IMR-90 (cell line): ENCODE data around the gene BCAT1. TPM values are rescaled to one million over a fixed set of nuclear protein-coding genes. Genes with fewer than 3 reads are reported as not detected.

ENCODE experiments used
- ATAC-seq: fragments of 200-7000 bp; cut with Tn5 transposase; 2 replicates; pipeline ENCODE4 v1.9.1; 2020; ENCODE audit warnings: low read depth, mild to moderate bottlenecking, moderate library complexity
- BruUV-seq: library from RNA; stranded (reverse); fragments of 400-500 nt; replicated peaks from 2 replicates; lab custom pipeline; 2021; lab: Mats Ljungman, UMichigan
- CTCF ChIA-PET: fragments of 300-600 bp; formaldehyde crosslinking; extraction: SDS; loops from one replicate; lab custom pipeline; 2021; ENCODE audit warnings: antibody characterized with exemption; lab: Yijun Ruan, JAX
- POLR2A ChIA-PET: fragments of 300-600 bp; sonication (Branson Sonifier 250); formaldehyde crosslinking; loops from one replicate; lab custom pipeline; 2022; ENCODE audit warnings: antibody characterized with exemption; ENCODE audit not compliant: unreplicated experiment; lab: Charles Lee
- DNase-seq: peaks from one replicate; pipeline ENCODE4 v3.0.0; 2013
- H2AFZ ChIP-seq: replicated peaks from 2 replicates; pipeline ENCODE3; 2013; ENCODE audit warnings: low read length, mild to moderate bottlenecking; ENCODE audit not compliant: poor library complexity
- H2AK5ac ChIP-seq: 2 replicates; pipeline ENCODE4 v1.6.1; 2013; ENCODE audit warnings: low read depth, low read length, inconsistent platforms
- H2AK9ac ChIP-seq: replicated peaks from 2 replicates; pipeline ENCODE3; 2013; ENCODE audit warnings: mild to moderate bottlenecking, low read depth, low read length, moderate library complexity; ENCODE audit not compliant: poor library complexity
- H2BK120ac ChIP-seq: 2 replicates; pipeline ENCODE4 v1.6.1; 2013; ENCODE audit warnings: low read depth, low read length, inconsistent platforms
- H2BK15ac ChIP-seq: 3 replicates; pipeline ENCODE4 v1.6.1; 2013; ENCODE audit warnings: low read depth, low read length, inconsistent platforms
- H2BK20ac ChIP-seq: 2 replicates; pipeline ENCODE4 v1.6.1; 2013; ENCODE audit warnings: low read depth, mild to moderate bottlenecking, inconsistent platforms, low read length, moderate library complexity
- H2BK5ac ChIP-seq: 2 replicates; pipeline ENCODE4 v1.6.1; 2013; ENCODE audit warnings: mild to moderate bottlenecking, low read depth, low read length, inconsistent platforms; ENCODE audit not compliant: poor library complexity, severe bottlenecking
- H3K14ac ChIP-seq: replicated peaks from 2 replicates; pipeline ENCODE4 v1.6.1; 2013; ENCODE audit warnings: low read depth, low read length, inconsistent platforms
- H3K18ac ChIP-seq: 2 replicates; pipeline ENCODE4 v1.6.1; 2013; ENCODE audit warnings: low read depth, low read length, control low read depth
- H3K23ac ChIP-seq: 2 replicates; pipeline ENCODE4 v1.6.1; 2013; ENCODE audit warnings: low read depth, low read length, inconsistent platforms
- H3K27ac ChIP-seq: 2 replicates; pipeline ENCODE4 v1.5.1; 2013; ENCODE audit warnings: mild to moderate bottlenecking, control low read depth, low read length; ENCODE audit not compliant: insufficient read depth
- H3K27me3 ChIP-seq: 2 replicates; pipeline ENCODE4 v1.6.1; 2013; ENCODE audit warnings: low read length; ENCODE audit not compliant: control insufficient read depth, insufficient read depth
- H3K36me3 ChIP-seq: 2 replicates; pipeline ENCODE4 v1.6.1; 2013; ENCODE audit warnings: low read length, mixed read lengths; ENCODE audit not compliant: control insufficient read depth, insufficient read depth
- H3K4ac ChIP-seq: 2 replicates; pipeline ENCODE4 v1.6.1; 2013; ENCODE audit warnings: low read depth, low read length, inconsistent platforms
- H3K4me1 ChIP-seq: 2 replicates; pipeline ENCODE4 v1.6.1; 2013; ENCODE audit warnings: low read length, mixed read lengths; ENCODE audit not compliant: control insufficient read depth, insufficient read depth
- H3K4me2 ChIP-seq: 2 replicates; pipeline ENCODE4 v1.6.1; 2013; ENCODE audit warnings: low read depth, mild to moderate bottlenecking, control low read depth, low read length, moderate library complexity
- H3K4me3 ChIP-seq: 2 replicates; pipeline ENCODE4 v1.5.1; 2013; ENCODE audit warnings: low read depth, mild to moderate bottlenecking, control low read depth, low read length, moderate library complexity; ENCODE audit not compliant: insufficient read depth
- H3K56ac ChIP-seq: 2 replicates; pipeline ENCODE4 v1.6.1; 2013; ENCODE audit warnings: low read length, inconsistent platforms; ENCODE audit not compliant: insufficient read depth; ENCODE audit errors: extremely low read depth
- H3K79me1 ChIP-seq, 2 experiments: 2 replicates each; pipeline ENCODE4 v1.6.1; 2013; ENCODE audit warnings: low read length in 2 of 2, inconsistent platforms in 1 of 2, low read depth in 1 of 2
- H3K9ac ChIP-seq: 2 replicates; pipeline ENCODE4 v1.6.1; 2013; ENCODE audit warnings: low read depth, low read length, control low read depth
- H3K9me1 ChIP-seq: 2 replicates; pipeline ENCODE4 v1.6.1; 2013; ENCODE audit warnings: low read length, inconsistent platforms; ENCODE audit not compliant: insufficient read depth
- H3K9me3 ChIP-seq: 2 replicates; pipeline ENCODE4 v1.6.1; 2013; ENCODE audit warnings: low read length; ENCODE audit not compliant: control insufficient read depth, insufficient read depth
- H4K20me1 ChIP-seq: 2 replicates; pipeline ENCODE4 v1.6.1; 2013; ENCODE audit warnings: low read length, inconsistent platforms; ENCODE audit not compliant: insufficient read depth
- H4K5ac ChIP-seq: 2 replicates; pipeline ENCODE4 v1.6.1; 2013; ENCODE audit warnings: mild to moderate bottlenecking, low read depth, low read length, control low read depth
- H4K8ac ChIP-seq, 2 experiments: 2 replicates each; pipeline ENCODE4 v1.6.1; 2013; ENCODE audit warnings: low read depth in 2 of 2, low read length in 2 of 2, control low read depth in 1 of 2, inconsistent platforms in 1 of 2
- H4K91ac ChIP-seq: 2 replicates; pipeline ENCODE4 v1.6.1; 2013; ENCODE audit warnings: low read depth, low read length, inconsistent platforms; ENCODE audit not compliant: insufficient read depth
- BHLHE40 ChIP-seq: fragments of 150-350 bp; IDR thresholded peaks from 2 replicates; pipeline ENCODE4 v1.6.1; 2016; ENCODE audit warnings: mild to moderate bottlenecking, low read depth, low read length
- CEBPB ChIP-seq: IDR thresholded peaks from 2 replicates; pipeline ENCODE4 v1.6.1; 2012; ENCODE audit warnings: low read depth, low read length, improper control_type of control experiment
- CHD1 ChIP-seq: IDR thresholded peaks from 2 replicates; pipeline ENCODE4 v1.6.1; 2012; ENCODE audit warnings: low read depth, low read length, improper control_type of control experiment
- FOS ChIP-seq: fragments of 150-350 bp; IDR thresholded peaks from 2 replicates; pipeline ENCODE4 v1.6.1; 2016; ENCODE audit warnings: low read depth, low read length
- MAFK ChIP-seq: IDR thresholded peaks from 2 replicates; pipeline ENCODE4 v1.6.1; 2012; ENCODE audit warnings: low read depth, low read length, improper control_type of control experiment
- MAZ ChIP-seq: IDR thresholded peaks from 2 replicates; pipeline ENCODE4 v1.6.1; 2012; ENCODE audit warnings: low read depth, mild to moderate bottlenecking, low read length, improper control_type of control experiment, moderate library complexity, borderline replicate concordance
- MXI1 ChIP-seq: IDR thresholded peaks from 2 replicates; pipeline ENCODE4 v1.6.1; 2012; ENCODE audit warnings: low read depth, mild to moderate bottlenecking, low read length, moderate library complexity, borderline replicate concordance
- NFE2L2 ChIP-seq: fragments of 150-350 bp; IDR thresholded peaks from 2 replicates; pipeline ENCODE4 v1.6.1; 2016; ENCODE audit warnings: low read depth, mild to moderate bottlenecking, low read length
- POLR2A ChIP-seq: IDR thresholded peaks from 2 replicates; pipeline ENCODE4 v1.6.1; 2012; ENCODE audit warnings: mild to moderate bottlenecking, low read depth, low read length
- RAD21 ChIP-seq: IDR thresholded peaks from 2 replicates; pipeline ENCODE4 v1.6.1; 2012; ENCODE audit warnings: low read length, improper control_type of control experiment
- RCOR1 ChIP-seq: IDR thresholded peaks from 2 replicates; pipeline ENCODE4 v1.6.1; 2012; ENCODE audit warnings: mild to moderate bottlenecking, low read length, improper control_type of control experiment; ENCODE audit not compliant: insufficient replicate concordance
- RFX5 ChIP-seq: IDR thresholded peaks from 2 replicates; pipeline ENCODE4 v1.8.0; 2012; ENCODE audit warnings: low read depth, mild to moderate bottlenecking, low read length, moderate library complexity
- SMC3 ChIP-seq: fragments of 150-350 bp; IDR thresholded peaks from 2 replicates; pipeline ENCODE4 v1.6.1; 2016; ENCODE audit warnings: low read depth, mild to moderate bottlenecking, antibody characterized with exemption, low read length, moderate library complexity
- USF2 ChIP-seq: fragments of 150-350 bp; IDR thresholded peaks from 2 replicates; pipeline ENCODE4 v1.6.1; 2017; ENCODE audit warnings: mild to moderate bottlenecking, antibody characterized with exemption, low read length, low read depth
- WGBS, 2 experiments: methylation state at CpG; one replicate each; pipeline versions ENCODE4 v1.1.5 to v1.1.7; 2013; ENCODE audit warnings: missing lambda C conversion rate in 2 of 2; ENCODE audit not compliant: insufficient read length in 1 of 2; ENCODE audit errors: extremely low coverage in 2 of 2; 5-methylcytosine and 5-hydroxymethylcytosine counted together
- dilution Hi-C: fragments of 300-500 bp; cut with HindIII; formaldehyde crosslinking; loops from one replicate; pipeline ENCODE4 v1.14.3; 2018; ENCODE audit warnings: low sequenced_read_pairs; ENCODE audit not compliant: unreplicated experiment
- in situ Hi-C: fragments of 300-500 bp; cut with MboI; formaldehyde crosslinking; loops from 3 replicates; pipeline ENCODE4 v1.14.3; 2019; ENCODE audit warnings: low sequenced_read_pairs, inconsistent platforms, mixed read lengths
- intact Hi-C: fragments of 100-400 bp; cut with micrococcal nuclease; formaldehyde crosslinking; loops from 2 replicates; pipeline ENCODE4 v1.10.0; 2022
- polyA plus RNA-seq, 3 experiments: library from polyadenylated mRNA; depleted of rRNA; stranded (reverse); fragments of >200 nt; gene quantifications; 2 replicates each; pipeline ENCODE4 v1.2.3, GENCODE V29; 2012; ENCODE audit warnings: low replicate concordance in 1 of 3
- total RNA-seq: library from RNA; depleted of rRNA; stranded (reverse); fragments of >200 nt; gene quantifications from 2 replicates; pipeline ENCODE4 v1.2.3, GENCODE V29; 2012

The BCAT1 gene
- total and polyA plus RNA-seq, 2 of the 4 experiments (the other 2 are of a cell fraction), result 30.4 to 683 TPM

DNA sequence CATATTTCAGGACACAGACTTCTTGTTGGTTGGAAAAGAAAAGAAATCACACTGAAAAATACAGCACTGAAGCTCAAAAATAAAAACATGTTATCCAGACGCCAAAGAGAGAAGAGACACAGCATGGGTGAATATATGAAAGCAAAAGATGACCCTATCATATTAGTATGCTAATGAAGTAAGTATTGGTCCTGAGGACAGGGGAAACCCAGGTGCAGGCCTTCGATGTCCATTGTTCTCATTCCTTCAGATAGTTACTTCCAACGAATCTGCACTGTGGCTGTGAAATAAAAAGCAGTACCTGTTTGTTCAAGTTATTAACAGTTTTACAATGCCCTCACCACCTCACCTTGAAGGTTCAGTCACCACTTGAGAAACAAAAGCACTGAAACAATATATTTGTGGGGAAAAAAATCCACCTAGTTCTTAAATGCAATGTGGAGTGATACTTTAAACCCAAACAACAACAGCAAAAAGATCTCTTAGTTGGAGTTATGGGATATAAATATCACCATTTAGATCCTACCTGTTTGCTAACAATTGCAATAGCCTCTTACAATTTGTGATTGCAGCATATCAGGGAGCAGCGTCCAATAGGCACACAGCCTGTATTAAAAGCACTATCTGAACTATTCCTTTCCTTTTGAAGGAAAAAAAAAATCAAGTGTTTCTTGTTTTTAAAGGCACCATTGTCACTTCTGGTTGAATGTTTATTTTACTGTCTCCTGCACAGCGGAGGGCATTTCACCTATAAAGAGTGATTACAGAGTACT, 188.1 kb downstream of the BCAT1 start:
- Histone ChIP-seq H2AK5ac (no peak overlapping the region), H2BK15ac (no peak overlapping the region), H3K14ac (no peak overlapping the region), H2AFZ (no peak overlapping the region), H3K4ac (no peak overlapping the region), H3K36me3 (no peaks in the 10 kb centered on the region), H3K9ac (no peak overlapping the region), H4K91ac (no peak overlapping the region), H3K27ac (no peak overlapping the region), H3K4me2 (no peak overlapping the region), H3K27me3 (no peaks in the 10 kb centered on the region), H3K9me1 (0 out of 2 replicates have a peak, but pooled peaks cover 3% of the 10 kb centered on the region), H4K5ac (no peak overlapping the region), H3K4me3 (no peak overlapping the region), H3K18ac (no peak overlapping the region), H3K79me1 (no peaks in the 10 kb centered on the region), H4K8ac (no peak overlapping the region), H3K23ac (no peak overlapping the region), H3K4me1 (peaks cover 2% of the 10 kb centered on the region), H3K9me3 (no peaks in the 10 kb centered on the region), H2AK9ac (no peak overlapping the region), H2BK5ac (no peak overlapping the region), H3K56ac (no peak overlapping the region), H2BK120ac (no peak overlapping the region), H4K20me1 (no peaks in the 10 kb centered on the region), H2BK20ac (no peak overlapping the region)
- TF ChIP-seq SMC3 (no peak), CHD1 (no peak), NFE2L2 (no peak), FOS (no peak), MAFK (no peak), POLR2A (no peak), RAD21 (no peak), MAZ (no peak), USF2 (no peak), CEBPB (no peak), BHLHE40 (no peak), RCOR1 (no peak), RFX5 (no peak), MXI1 (no peak)
- DNase-seq, result no peak
- BruUV-seq, result no TSS peak
- POLR2A ChIA-PET, result no interaction called here
- in situ Hi-C loops, result no loop called here
- CTCF ChIA-PET, result no interaction called here
- intact Hi-C loops, result no loop called here
- dilution Hi-C loops, result no loop called here
- ATAC-seq, result no peak
- WGBS, 2 experiments, result no CpG with 5 or more reads among the region's 5 CpGs
